ENCODE measurements around the gene CCDC88C.
"Not testable (repeated sequence)": the region's sequence is repeated elsewhere in the genome, so short reads cannot be mapped to it uniquely, and the experiment has no call there.

Gene CCDC88C

DNA sequence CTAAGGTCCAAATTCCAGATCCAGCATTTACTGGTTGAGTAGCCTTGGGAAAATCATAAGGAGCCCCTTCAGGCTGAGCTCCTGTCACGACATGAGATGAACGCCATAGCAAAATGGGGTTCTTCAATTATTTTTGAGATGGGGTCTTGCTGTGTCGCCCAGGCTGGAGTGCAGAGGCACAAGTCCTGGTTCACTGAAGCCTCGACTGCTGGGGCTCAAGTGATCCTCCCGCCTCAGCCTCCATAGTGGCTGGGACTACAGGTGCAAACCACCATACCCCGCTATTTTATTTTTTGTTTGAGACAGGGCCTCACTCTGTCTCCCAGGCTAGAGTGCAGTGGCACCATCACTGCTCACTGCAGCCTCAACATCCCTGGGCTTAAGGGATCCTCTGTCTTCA, 147.4 kb downstream of the CCDC88C start:
- H3K27me3 ChIP-seq, result peaks cover 9 to 15% (median 14%) of the 10 kb centered on the region in 11 experiments
- no peak overlapping the region for H3K27ac ChIP-seq
- H3K4me2 ChIP-seq, result no peak overlapping the region
- H3K9me3 ChIP-seq (replicated peaks in 1 of 11), result no peaks in the 10 kb centered on the region
- peaks cover 20 to 53% (median 41%) of the 10 kb centered on the region in 11 experiments for H3K36me3 ChIP-seq
- TF ChIP-seq Cebpa-rat (IDR thresholded peaks at IDR 0.05), result no peak
- H3K4me3 ChIP-seq, result no peak overlapping the region
- no peaks in the 10 kb centered on the region for H3K4me1 ChIP-seq
- H3K9ac ChIP-seq, result no peak overlapping the region
- H4K20me1 ChIP-seq, result peaks cover 0 to 50% (median 0%) of the 10 kb centered on the region in 11 experiments; a peak in 7 of 22 replicates

DNA sequence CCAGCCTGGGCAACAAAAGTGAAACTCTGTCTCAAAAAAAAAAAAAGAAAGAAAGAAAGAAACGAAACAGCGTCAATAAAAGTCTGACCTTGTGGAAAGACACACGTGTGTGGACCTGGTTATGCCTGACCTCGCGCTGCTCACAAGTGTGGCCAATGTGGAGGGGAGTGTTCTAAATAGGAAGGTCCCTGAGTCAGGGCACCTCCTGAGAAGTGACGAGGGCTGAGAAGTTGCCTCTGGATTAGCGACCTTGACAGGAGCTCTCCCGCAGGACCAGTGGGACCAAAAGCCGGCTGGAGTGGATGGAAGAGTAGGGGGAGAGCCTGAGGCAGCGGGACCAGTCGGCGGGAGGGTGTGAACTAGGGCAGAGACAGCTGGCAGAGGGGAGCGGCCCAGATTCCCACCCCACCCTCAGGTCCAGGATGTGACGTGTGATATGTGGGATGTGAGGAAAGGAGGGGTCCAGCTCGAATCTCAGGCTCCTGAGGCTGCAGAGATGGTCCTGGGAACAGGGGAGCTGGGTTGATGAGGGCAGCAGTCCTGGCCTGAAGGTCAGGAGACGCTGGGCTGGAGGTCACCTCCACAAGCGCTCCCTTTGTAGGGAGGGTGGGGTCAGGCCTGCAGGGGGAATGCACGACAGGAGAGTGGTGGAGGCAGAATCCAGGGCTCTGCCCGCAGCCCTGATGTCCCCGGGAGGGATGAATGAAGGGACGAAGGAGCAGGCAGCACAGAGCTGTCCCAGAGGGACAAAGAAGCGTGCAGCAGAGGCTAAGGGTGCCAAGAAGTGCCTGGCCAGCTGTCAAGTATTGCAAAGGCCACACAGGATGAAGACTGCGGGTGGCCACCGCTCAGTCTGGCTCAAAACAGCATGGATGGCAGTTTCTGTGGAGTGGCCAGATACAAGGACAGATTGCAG, 148.3 kb downstream of the CCDC88C start:
- Histone ChIP-seq H3K9ac (no peak overlapping the region), H3K27ac (no peak overlapping the region), H3K4me3 (no peak overlapping the region), H4K20me1 (peaks cover 0 to 49% (median 2%) of the 10 kb centered on the region in 11 experiments; a peak in 9 of 22 replicates), H3K27me3 (peaks cover 17 to 24% (median 22%) of the 10 kb centered on the region in 11 experiments), H3K4me2 (no peak overlapping the region), H3K9me3 (replicated peaks in 1 of 11) (no peaks in the 10 kb centered on the region), H3K36me3 (peaks cover 16 to 44% (median 33%) of the 10 kb centered on the region in 11 experiments), H3K4me1 (peaks cover 0 to 7% (median 4%) of the 10 kb centered on the region in 10 experiments; a peak in 8 of 20 replicates)
- no peak for TF ChIP-seq Cebpa-rat (IDR thresholded peaks at IDR 0.05)

DNA sequence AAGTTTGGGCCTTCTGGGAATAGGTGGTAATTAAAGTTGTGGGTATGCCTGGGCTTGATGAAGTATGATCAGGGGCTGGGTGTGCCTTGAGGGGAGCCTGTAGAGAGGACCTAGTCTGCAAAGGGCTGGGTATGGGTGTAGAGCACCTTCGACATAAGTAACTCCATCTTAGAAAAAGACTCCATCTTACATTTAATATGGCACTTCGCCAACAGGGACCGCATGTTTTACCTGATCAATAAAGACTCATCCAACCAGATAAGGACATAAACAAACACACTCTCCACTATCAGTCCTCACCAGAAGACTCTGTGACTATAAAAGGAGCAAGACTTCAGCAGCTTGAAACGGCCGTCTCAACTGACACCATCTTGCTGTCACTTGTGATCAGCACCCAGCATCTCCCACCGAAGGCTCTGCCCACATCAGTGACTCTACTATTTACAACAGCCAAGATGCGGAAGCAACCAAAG, 149.6 kb downstream of the CCDC88C start:
- peaks cover 0 to 46% (median 6%) of the 10 kb centered on the region in 11 experiments; a peak in 9 of 22 replicates for H4K20me1 ChIP-seq
- H3K9me3 ChIP-seq (replicated peaks in 1 of 11), result no peaks in the 10 kb centered on the region
- H3K36me3 ChIP-seq, result peaks cover 11 to 31% (median 21%) of the 10 kb centered on the region in 11 experiments
- no peak for TF ChIP-seq Cebpa-rat (IDR thresholded peaks at IDR 0.05)
- peaks cover 31 to 37% (median 36%) of the 10 kb centered on the region in 11 experiments for H3K27me3 ChIP-seq
- H3K4me3 ChIP-seq, result no peak overlapping the region
- no peak overlapping the region for H3K27ac ChIP-seq
- no peak overlapping the region for H3K9ac ChIP-seq
- peaks cover 0 to 8% (median 6%) of the 10 kb centered on the region in 10 experiments; a peak in 8 of 20 replicates for H3K4me1 ChIP-seq
- H3K4me2 ChIP-seq, result no peak overlapping the region

DNA sequence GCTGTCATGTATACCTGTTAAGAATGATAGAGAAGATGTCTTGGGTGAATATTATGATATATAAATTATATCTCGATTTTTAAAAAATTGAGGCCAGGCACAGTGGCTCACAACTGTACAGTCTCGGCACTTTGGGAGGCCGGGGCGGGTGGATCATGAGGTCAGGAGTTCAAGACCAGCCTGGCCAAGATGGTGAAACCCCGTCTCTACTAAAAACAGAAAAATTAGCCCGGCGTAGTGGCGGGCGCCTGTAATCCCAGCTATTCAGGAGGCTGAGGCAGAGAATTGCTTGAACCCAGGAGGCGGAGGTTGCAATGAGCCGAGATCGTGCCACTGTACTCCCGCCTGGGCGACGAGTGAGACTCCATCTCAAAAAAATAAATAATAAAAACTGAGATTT, 151.3 kb downstream of the CCDC88C start:
- not testable (repeated sequence) for H3K4me2 ChIP-seq; H3K9me3 ChIP-seq (replicated peaks in 1 of 11); H3K27ac ChIP-seq; H3K4me3 ChIP-seq; H3K9ac ChIP-seq
- peaks cover 32 to 40% (median 37%) of the 10 kb centered on the region in 11 experiments for H3K27me3 ChIP-seq
- H4K20me1 ChIP-seq, result peaks cover 0 to 29% (median 6%) of the 10 kb centered on the region in 11 experiments; a peak in 8 of 22 replicates
- H3K36me3 ChIP-seq, result peaks cover 0 to 14% (median 4%) of the 10 kb centered on the region in 11 experiments; a peak in 6 of 22 replicates
- peaks cover 0 to 12% (median 6%) of the 10 kb centered on the region in 10 experiments; a peak in 12 of 20 replicates for H3K4me1 ChIP-seq

DNA sequence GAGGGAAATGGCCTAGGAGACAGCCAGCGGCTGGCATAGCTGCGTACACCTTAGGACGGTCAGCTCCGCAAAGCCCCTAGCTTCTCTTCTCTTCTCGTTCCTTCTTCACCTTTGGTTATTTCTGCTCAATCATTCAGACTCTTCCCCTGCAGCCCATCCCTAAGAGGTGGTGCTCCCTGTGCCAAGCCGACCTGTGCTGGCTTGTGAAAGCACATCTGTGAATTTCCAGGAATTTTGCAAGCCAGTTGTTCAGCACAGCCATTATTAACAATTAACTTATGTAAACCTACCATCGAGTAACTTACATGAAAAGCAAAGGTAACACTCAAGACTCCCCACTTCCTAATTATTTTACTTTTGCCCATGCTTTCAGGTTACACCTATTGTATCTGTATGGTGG, 152.2 kb downstream of the CCDC88C start:
- Histone ChIP-seq H3K27me3 (peaks cover 32 to 40% (median 37%) of the 10 kb centered on the region in 11 experiments), H3K9ac (no peak overlapping the region), H3K9me3 (replicated peaks in 1 of 11) (0 out of 22 replicates have a peak, but pooled peaks cover 0 to 5% (median 0%) of the 10 kb centered on the region in 11 experiments), H3K4me2 (no peak overlapping the region), H4K20me1 (peaks cover 0 to 28% (median 6%) of the 10 kb centered on the region in 11 experiments; a peak in 8 of 22 replicates), H3K36me3 (peaks cover 0 to 13% (median 3%) of the 10 kb centered on the region in 11 experiments; a peak in 6 of 22 replicates), H3K4me1 (peaks cover 0 to 17% (median 7%) of the 10 kb centered on the region in 10 experiments; a peak in 13 of 20 replicates), H3K27ac (no peak overlapping the region), H3K4me3 (no peak overlapping the region)
- TF ChIP-seq Cebpa-rat (IDR thresholded peaks at IDR 0.05), result no peak

DNA sequence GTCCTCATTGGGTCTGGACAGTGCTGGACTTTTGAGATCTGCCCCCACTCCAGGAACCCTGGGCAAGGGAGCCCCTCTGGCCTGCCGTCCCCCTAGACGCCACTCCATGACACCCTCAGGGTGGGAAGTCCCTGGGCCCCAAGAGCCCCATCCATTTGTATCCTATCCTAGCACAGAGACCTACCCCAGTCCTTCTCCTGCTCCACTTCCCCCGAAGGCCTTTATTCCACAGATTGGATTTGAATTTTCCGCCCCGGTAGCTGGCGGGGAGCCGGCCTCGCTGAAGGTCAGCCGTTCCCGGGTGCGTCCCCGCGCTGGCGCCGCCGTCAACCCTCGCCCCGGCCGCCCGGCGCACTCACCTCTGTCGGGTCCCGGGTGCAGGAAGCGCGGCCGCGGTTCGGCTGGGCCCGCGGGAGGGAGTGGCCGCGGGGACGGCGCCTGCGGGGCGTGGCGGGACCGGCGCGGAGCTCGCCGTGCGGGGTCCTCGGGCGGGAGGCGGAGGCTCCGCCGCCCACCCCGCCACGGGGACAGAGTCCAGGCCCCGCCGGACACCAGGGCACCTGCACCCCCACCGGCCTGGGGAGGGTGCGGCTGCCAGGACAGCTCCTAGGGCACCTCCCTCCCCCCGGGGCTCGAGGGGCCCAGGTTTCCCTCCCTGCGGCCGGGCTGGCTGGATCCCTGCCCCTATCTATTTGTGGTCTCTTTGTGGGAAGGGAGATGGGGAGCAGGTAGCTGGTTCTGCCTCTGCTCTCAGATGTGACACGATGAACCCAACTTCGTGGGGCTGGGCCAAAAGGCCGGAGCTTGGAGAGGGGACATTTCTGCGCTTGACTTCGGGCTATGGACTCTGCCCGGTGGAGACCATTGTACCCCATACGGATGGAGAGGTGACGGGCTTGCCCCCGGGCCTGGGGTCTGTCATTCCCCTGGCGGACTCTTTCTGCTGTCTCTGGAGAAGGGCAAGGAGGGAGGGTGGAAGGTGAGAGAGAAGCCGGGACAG, 153.2 kb downstream of the CCDC88C start:
- Histone ChIP-seq H4K20me1 (peaks cover 0 to 19% (median 6%) of the 10 kb centered on the region in 11 experiments; a peak in 7 of 22 replicates), H3K36me3 (peaks cover 0 to 3% (median 0%) of the 10 kb centered on the region in 11 experiments; a peak in 1 of 22 replicates), H3K4me2 (peak overlapping the region; percentile 14 to 75 (median 40); a peak in 17 of 22 replicates), H3K4me3 (peak overlapping the region in 3 of 10 experiments; percentile 22 to 43 (median 38); a peak in 4 of 20 replicates), H3K27ac (no peak overlapping the region), H3K9ac (peak overlapping the region in 2 of 11 experiments; percentile 31 to 61; a peak in 1 of 22 replicates), H3K9me3 (replicated peaks in 1 of 11) (0 out of 22 replicates have a peak, but pooled peaks cover 0 to 5% (median 0%) of the 10 kb centered on the region in 11 experiments), H3K4me1 (peaks cover 0 to 17% (median 7%) of the 10 kb centered on the region in 10 experiments; a peak in 13 of 20 replicates), H3K27me3 (peaks cover 32 to 40% (median 37%) of the 10 kb centered on the region in 11 experiments)
- no peak for TF ChIP-seq Cebpa-rat (IDR thresholded peaks at IDR 0.05)

DNA sequence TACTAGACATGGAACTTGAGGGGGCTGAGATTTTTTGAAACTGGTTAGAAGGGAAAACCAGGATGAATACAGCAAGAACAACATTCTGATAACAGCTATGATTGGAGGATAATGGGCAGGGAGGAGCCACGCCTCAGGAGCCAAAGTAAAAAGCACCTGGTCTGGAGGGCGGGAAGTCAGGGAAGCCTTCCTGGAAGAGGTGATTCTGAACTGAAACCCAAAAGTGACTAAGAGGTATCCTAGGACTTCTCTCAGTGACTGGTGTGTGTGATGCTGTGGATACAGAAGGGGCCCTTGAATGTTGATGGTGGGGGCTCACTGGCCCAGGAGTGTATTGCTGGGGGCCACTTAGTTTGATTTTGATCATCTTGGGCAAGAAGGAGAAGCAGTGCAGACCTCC, 154.3 kb downstream of the CCDC88C start:
- H3K27ac ChIP-seq, result no peak overlapping the region
- H3K4me3 ChIP-seq, result no peak overlapping the region
- no peak overlapping the region for H3K4me2 ChIP-seq
- H3K9ac ChIP-seq, result no peak overlapping the region
- H3K4me1 ChIP-seq, result peaks cover 4 to 19% (median 10%) of the 10 kb centered on the region in 10 experiments; a peak in 18 of 20 replicates
- no peaks in the 10 kb centered on the region for H3K36me3 ChIP-seq
- H3K9me3 ChIP-seq (replicated peaks in 1 of 11), result 0 out of 22 replicates have a peak, but pooled peaks cover 0 to 5% (median 0%) of the 10 kb centered on the region in 11 experiments
- peaks cover 0 to 17% (median 6%) of the 10 kb centered on the region in 11 experiments; a peak in 7 of 22 replicates for H4K20me1 ChIP-seq
- peaks cover 32 to 40% (median 37%) of the 10 kb centered on the region in 11 experiments for H3K27me3 ChIP-seq
- no peak for TF ChIP-seq Cebpa-rat (IDR thresholded peaks at IDR 0.05)

Measured in BLaER1 treated with 17β-estradiol and CSF1 and Interleukin-3, amounts not matched to agents 10 nM and 100 nM (cell line).